AG10803 (cell line): ENCODE results near the gene EIF3J.
A peak's percentile ranks its signal among the peaks of the same experiment; 100 is the strongest.

ENCODE experiments used
- DNase-seq: peaks from one replicate; pipeline ENCODE4 v3.0.0; 2010; ENCODE audit warnings: low read depth
- H3K4me3 ChIP-seq: 2 replicates; pipeline ENCODE4 v1.5.1; 2011; ENCODE audit warnings: mild to moderate bottlenecking, low read length, control low read depth
- TF ChIP-seq, protein P1 (sequence below): conservative IDR thresholded peaks from 2 replicates; pipeline ENCODE4 v1.5.1; 2011; ENCODE audit warnings: mild to moderate bottlenecking, low read length, control low read depth, inconsistent platforms

The EIF3J gene

GRCh38 chr15:44580105-44580504 is 43.2 kb downstream of the EIF3J start:
- no peak for DNase-seq
- TF ChIP-seq, protein P1, sequence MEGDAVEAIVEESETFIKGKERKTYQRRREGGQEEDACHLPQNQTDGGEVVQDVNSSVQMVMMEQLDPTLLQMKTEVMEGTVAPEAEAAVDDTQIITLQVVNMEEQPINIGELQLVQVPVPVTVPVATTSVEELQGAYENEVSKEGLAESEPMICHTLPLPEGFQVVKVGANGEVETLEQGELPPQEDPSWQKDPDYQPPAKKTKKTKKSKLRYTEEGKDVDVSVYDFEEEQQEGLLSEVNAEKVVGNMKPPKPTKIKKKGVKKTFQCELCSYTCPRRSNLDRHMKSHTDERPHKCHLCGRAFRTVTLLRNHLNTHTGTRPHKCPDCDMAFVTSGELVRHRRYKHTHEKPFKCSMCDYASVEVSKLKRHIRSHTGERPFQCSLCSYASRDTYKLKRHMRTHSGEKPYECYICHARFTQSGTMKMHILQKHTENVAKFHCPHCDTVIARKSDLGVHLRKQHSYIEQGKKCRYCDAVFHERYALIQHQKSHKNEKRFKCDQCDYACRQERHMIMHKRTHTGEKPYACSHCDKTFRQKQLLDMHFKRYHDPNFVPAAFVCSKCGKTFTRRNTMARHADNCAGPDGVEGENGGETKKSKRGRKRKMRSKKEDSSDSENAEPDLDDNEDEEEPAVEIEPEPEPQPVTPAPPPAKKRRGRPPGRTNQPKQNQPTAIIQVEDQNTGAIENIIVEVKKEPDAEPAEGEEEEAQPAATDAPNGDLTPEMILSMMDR = no peak
- H3K4me3 ChIP-seq = no peak overlapping the region

DNA sequence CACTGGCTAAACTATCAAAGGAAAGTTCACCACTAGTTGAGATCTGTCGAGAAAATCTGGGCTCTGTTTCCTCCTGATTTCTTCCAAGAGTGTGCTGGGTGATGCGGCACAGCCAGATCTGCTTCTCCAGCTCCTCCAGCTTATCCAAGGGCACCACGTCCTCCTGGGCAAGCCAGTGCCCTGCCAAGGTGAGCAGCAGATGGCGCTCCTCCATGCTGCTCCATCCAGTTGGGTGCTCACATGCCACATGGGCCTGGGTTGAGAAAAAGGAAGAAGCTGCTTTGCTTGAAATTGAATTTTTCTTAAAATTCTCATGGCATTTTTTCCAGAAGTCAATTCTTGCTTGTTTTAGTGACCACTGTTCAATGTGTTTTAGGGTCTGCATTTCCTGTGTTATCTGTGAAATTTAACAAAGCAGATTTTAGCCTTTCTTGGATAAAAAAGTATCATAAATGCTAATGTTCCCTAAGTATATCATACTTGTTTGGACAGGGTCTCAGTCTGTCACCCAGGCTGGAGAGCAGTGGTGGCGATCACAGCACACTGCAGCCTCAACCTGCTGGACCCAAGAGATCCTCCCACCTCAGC is 47.3 kb downstream of the EIF3J start:
- no peak overlapping the region for H3K4me3 ChIP-seq
- TF ChIP-seq, protein P1 = peak; percentile 41
- peak; percentile 21 for DNase-seq

GRCh38 chr15:44585633-44586032 is 48.7 kb downstream of the EIF3J start:
- TF ChIP-seq, protein P1 = no peak
- DNase-seq = no peak
- no peak overlapping the region for H3K4me3 ChIP-seq

DNA sequence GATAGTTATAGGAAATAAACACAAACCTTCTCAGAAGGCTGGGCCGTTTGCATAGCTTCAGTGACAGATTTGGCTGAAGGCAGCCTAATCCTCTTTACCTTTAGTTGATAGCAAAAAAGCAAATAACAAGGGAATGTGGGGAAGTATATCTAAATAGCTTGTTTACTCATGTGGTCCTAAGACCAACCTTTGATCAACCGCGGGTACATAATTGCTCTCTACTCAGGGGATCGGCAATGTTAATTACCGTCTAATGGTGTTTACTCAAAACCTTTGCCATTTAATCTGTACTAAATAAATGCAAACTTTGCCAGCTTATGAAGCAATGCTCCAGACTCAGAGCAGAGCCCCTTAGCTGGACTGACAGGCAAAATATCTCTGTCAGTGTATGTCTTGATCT is 51.6 kb downstream of the EIF3J start:
- TF ChIP-seq, protein P1 = no peak

GRCh38 chr15:44591326-44591725 is 54.4 kb downstream of the EIF3J start:
- no peak overlapping the region for H3K4me3 ChIP-seq
- no peak for DNase-seq
- TF ChIP-seq, protein P1 = no peak

More for the DNA sequence above, 51.6 kb downstream of the EIF3J start:
- no peak overlapping the region for H3K4me3 ChIP-seq
- DNase-seq = no peak

DNA sequence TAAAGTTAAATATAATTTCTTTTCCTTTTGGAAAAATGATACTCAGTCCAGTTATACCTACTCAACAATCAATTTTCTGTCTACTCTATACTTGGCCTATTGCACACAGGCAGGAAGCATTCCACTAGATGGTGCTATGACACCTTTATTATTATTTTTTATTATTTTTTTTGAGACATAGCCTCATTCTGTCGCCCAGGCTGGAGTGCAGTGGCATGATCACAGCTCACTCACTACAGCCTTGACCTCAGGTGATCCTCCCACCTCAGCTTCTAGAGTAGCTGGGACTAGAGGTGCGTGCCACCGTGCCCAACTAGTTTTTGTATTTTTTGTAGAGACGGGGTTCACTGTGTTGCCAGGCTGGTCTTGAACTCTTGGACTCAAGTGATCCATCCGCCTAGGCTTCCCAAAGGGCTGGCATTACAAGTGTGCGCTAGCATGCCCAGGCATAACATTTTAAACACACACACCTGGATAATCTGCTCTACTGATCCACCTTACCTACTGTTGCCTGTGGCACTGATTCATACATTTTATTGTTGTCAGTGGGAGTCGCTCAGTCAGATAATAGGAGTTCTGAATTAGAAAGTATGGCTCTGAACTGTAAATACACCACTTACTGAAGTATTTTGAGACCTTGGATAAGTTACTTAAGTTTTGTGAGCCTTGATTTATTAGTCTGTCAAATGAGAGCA is 56.2 kb downstream of the EIF3J start:
- no peak overlapping the region for H3K4me3 ChIP-seq
- no peak for DNase-seq
- TF ChIP-seq, protein P1 = peak; percentile 47

DNA sequence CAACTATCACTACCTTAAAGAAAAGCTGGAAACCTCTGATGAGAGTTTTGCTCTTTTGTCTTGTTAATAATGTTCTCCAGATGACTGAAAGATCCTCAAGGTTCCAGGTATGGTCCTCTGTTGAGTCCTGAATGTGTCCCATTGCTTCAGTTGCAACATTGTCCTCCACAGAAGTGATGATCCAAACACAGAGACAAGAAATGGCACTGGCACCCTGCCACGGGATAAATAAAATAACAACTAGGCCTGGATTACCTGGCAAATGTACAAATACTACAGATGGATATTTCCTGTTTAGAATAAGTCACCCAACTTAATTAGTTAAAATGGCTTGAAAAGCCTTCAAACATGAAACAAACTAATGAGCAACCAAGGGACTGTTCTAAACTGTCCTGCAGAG is 58.3 kb downstream of the EIF3J start:
- no peak overlapping the region for H3K4me3 ChIP-seq
- TF ChIP-seq, protein P1 = no peak
- no peak for DNase-seq
